ENCODE results near the gene MBD4. TPM values are rescaled to one million over a fixed set of nuclear protein-coding genes. Genes with fewer than 3 reads are reported as not detected.

Gene MBD4
- polyA plus RNA-seq, 3 donors, result 25.6 to 31.5 (median 30.1) TPM

GRCh38 chr3:129425213-129425612 is 14.5 kb downstream of the MBD4 start:
- Histone ChIP-seq H2AFZ (ENCODE audit: insufficient read depth, low read depth, low read length, poor library complexity, severe bottlenecking) (no peak overlapping the region), H3K4me3 (replicated peaks in 1 of 3; ENCODE audit: low read depth in 2 of 3, low read length in 3 of 3) (no peak overlapping the region), H3K79me2 (ENCODE audit: insufficient read depth, low read length) (no peaks in the 10 kb centered on the region), H3K4me1 (ENCODE audit: control insufficient read depth in 1 of 2, insufficient read depth in 2 of 2, low read length in 2 of 2) (peaks cover 27 to 28% of the 10 kb centered on the region in 2 donors), H3K9ac (ENCODE audit: insufficient read depth, low read length, poor library complexity, severe bottlenecking) (no peak overlapping the region), H3K9me3 (replicated peaks in 1 of 2; ENCODE audit: control insufficient read depth in 1 of 2, insufficient read depth in 1 of 2, low read length in 2 of 2) (peaks cover 7 to 18% of the 10 kb centered on the region in 2 donors), H3K27me3 (ENCODE audit: control insufficient read depth in 2 of 2, insufficient read depth in 2 of 2, low read length in 2 of 2) (no peaks in the 10 kb centered on the region), H3K4me2 (replicated peaks; ENCODE audit: extremely low read depth, low read length, poor library complexity, severe bottlenecking) (no peak overlapping the region), H3K36me3 (replicated peaks in 1 of 2; ENCODE audit: control insufficient read depth in 1 of 2, insufficient read depth in 2 of 2, low read length in 2 of 2) (peaks cover 4 to 10% of the 10 kb centered on the region in 2 donors), H3K27ac (ENCODE audit: low read depth in 1 of 2, low read length in 2 of 2) (no peak overlapping the region), H4K20me1 (ENCODE audit: insufficient read depth, low read length) (no peaks in the 10 kb centered on the region)
- no peak for TF ChIP-seq CTCF (IDR thresholded peaks at IDR 0.05)
- Mint-ChIP-seq H3K9me3 (peaks cover 11 to 19% (median 16%) of the 10 kb centered on the region in 7 donors), H3K36me3 (peaks cover 7 to 22% of the 10 kb centered on the region in 2 donors), H3K27ac (peak overlapping the region in 2 of 7 donors; percentile 65 to 85), H3K4me3 (no peak overlapping the region), H3K27me3 (ENCODE audit: low read depth in 3 of 3) (peaks cover 0 to 8% (median 4%) of the 10 kb centered on the region in 3 donors), H3K4me1 (peaks cover 31% of the 10 kb centered on the region)
- DNase-seq, result no peak
- intact Hi-C loops (cut with micrococcal nuclease), result no loop called here
- 100% methylated on average over 2 of the region's 3 CpGs for WGBS (ENCODE audit: insufficient coverage)

GRCh38 chr3:129424185-129424841 is 15.4 kb downstream of the MBD4 start:
- H2AFZ ChIP-seq (ENCODE audit: insufficient read depth, low read depth, low read length, poor library complexity, severe bottlenecking), result peak overlapping the region; percentile 24
- no peaks in the 10 kb centered on the region for H4K20me1 ChIP-seq (ENCODE audit: insufficient read depth, low read length)
- peaks cover 27 to 28% of the 10 kb centered on the region in 2 donors for H3K4me1 ChIP-seq (ENCODE audit: control insufficient read depth in 1 of 2, insufficient read depth in 2 of 2, low read length in 2 of 2)
- peaks cover 0 to 8% (median 4%) of the 10 kb centered on the region in 3 donors for H3K27me3 Mint-ChIP-seq (ENCODE audit: low read depth in 3 of 3)
- intact Hi-C loops (cut with micrococcal nuclease), result no loop called here
- H3K9me3 ChIP-seq (replicated peaks in 1 of 2; ENCODE audit: control insufficient read depth in 1 of 2, insufficient read depth in 1 of 2, low read length in 2 of 2), result peaks cover 7 to 18% of the 10 kb centered on the region in 2 donors
- peaks cover 0 to under 1% of the 10 kb centered on the region in 2 donors for H3K36me3 ChIP-seq (replicated peaks in 1 of 2; ENCODE audit: control insufficient read depth in 1 of 2, insufficient read depth in 2 of 2, low read length in 2 of 2)
- H3K4me3 Mint-ChIP-seq, result peak overlapping the region in 1 of 2 donors; percentile 65
- peaks cover 31% of the 10 kb centered on the region for H3K4me1 Mint-ChIP-seq
- 100% methylated on average over 1 of the region's 4 CpGs for WGBS (ENCODE audit: insufficient coverage)
- peaks cover 11 to 19% (median 16%) of the 10 kb centered on the region in 7 donors for H3K9me3 Mint-ChIP-seq
- H3K27me3 ChIP-seq (ENCODE audit: control insufficient read depth in 2 of 2, insufficient read depth in 2 of 2, low read length in 2 of 2), result no peaks in the 10 kb centered on the region
- H3K9ac ChIP-seq (ENCODE audit: insufficient read depth, low read length, poor library complexity, severe bottlenecking), result no peak overlapping the region
- no peak overlapping the region for H3K4me3 ChIP-seq (replicated peaks in 1 of 3; ENCODE audit: low read depth in 2 of 3, low read length in 3 of 3)
- H3K27ac Mint-ChIP-seq, result peak overlapping the region; percentile 72 to 90 (median 78)
- H3K36me3 Mint-ChIP-seq, result peaks cover 4 to 16% of the 10 kb centered on the region in 2 donors
- TF ChIP-seq CTCF (IDR thresholded peaks at IDR 0.05), result no peak
- H3K79me2 ChIP-seq (ENCODE audit: insufficient read depth, low read length), result no peaks in the 10 kb centered on the region
- H3K27ac ChIP-seq (ENCODE audit: low read depth in 1 of 2, low read length in 2 of 2), result peak overlapping the region; percentile 66 to 67
- H3K4me2 ChIP-seq (replicated peaks; ENCODE audit: extremely low read depth, low read length, poor library complexity, severe bottlenecking), result peak overlapping the region; percentile 28
- DNase-seq, result peak; percentile 74 to 82 (median 77)

All from CD14-positive monocyte (primary cell).